Tibial nerve (tissue), 3 donors: Measurements from ENCODE around the gene OAT.

Source experiments
- POLR2A ChIP-seq, 2 donors: fragments of 450-650 bp; IDR thresholded peaks; one replicate each; pipeline ENCODE4 v1.6.1; 2017; ENCODE audit warnings: antibody characterized with exemption in 2 of 2, mild to moderate bottlenecking in 2 of 2, moderate library complexity in 2 of 2
- TF ChIP-seq, protein P1 (sequence below), 5 experiments: fragments of 200-600 bp in 3 of 5; fragments of 450-650 bp in 2 of 5; sonication (generic) in 3 of 5; IDR thresholded peaks; one replicate each; pipeline ENCODE4 v1.5.1; 2016 to 2019; ENCODE audit warnings: antibody characterized with exemption in 5 of 5, mild to moderate bottlenecking in 3 of 5, moderate library complexity in 2 of 5

DNA sequence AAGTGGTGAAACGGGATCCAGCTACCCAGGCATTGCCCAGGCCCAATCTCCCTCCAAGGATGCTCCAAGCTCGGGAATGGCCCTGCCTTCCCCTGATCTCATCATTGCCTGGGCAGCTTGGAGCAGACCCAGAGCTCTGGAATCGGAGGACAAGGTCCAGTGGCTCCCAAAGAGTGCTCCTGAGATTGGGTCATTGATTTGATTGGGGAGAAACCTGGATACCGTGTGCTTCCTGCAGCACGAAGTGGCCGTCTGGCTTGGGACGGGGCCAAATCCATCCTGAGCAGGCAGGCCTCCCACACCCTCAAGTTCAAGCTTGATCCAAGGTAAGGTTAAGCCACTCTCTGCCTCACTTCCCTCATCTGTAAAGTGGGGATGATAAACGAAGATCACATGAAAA is 69.9 kb downstream of the OAT start:
- TF ChIP-seq, protein P1, sequence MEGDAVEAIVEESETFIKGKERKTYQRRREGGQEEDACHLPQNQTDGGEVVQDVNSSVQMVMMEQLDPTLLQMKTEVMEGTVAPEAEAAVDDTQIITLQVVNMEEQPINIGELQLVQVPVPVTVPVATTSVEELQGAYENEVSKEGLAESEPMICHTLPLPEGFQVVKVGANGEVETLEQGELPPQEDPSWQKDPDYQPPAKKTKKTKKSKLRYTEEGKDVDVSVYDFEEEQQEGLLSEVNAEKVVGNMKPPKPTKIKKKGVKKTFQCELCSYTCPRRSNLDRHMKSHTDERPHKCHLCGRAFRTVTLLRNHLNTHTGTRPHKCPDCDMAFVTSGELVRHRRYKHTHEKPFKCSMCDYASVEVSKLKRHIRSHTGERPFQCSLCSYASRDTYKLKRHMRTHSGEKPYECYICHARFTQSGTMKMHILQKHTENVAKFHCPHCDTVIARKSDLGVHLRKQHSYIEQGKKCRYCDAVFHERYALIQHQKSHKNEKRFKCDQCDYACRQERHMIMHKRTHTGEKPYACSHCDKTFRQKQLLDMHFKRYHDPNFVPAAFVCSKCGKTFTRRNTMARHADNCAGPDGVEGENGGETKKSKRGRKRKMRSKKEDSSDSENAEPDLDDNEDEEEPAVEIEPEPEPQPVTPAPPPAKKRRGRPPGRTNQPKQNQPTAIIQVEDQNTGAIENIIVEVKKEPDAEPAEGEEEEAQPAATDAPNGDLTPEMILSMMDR (IDR thresholded peaks at IDR 0.05) = no peak
- no peak for TF ChIP-seq POLR2A (IDR thresholded peaks at IDR 0.05)
